GM20000 (cell line): Measurements from ENCODE around the gene MON1A.
"Not testable (repeated sequence)": the region's sequence is repeated elsewhere in the genome, so short reads cannot be mapped to it uniquely, and the experiment has no call there.

Source experiments
- DNase-seq: peaks from one replicate; pipeline ENCODE4 v3.0.0; 2012; ENCODE audit warnings: low spot score
- TF ChIP-seq, protein P1 (sequence below): IDR thresholded peaks from 2 replicates; pipeline ENCODE4 v1.5.1; 2012; ENCODE audit warnings: mild to moderate bottlenecking, control low read depth; ENCODE audit errors: extremely low read depth, missing control alignments

MON1A gene

GRCh38 chr3:49952924-49953323 is 23.3 kb upstream of the MON1A start:
- TF ChIP-seq, protein P1, sequence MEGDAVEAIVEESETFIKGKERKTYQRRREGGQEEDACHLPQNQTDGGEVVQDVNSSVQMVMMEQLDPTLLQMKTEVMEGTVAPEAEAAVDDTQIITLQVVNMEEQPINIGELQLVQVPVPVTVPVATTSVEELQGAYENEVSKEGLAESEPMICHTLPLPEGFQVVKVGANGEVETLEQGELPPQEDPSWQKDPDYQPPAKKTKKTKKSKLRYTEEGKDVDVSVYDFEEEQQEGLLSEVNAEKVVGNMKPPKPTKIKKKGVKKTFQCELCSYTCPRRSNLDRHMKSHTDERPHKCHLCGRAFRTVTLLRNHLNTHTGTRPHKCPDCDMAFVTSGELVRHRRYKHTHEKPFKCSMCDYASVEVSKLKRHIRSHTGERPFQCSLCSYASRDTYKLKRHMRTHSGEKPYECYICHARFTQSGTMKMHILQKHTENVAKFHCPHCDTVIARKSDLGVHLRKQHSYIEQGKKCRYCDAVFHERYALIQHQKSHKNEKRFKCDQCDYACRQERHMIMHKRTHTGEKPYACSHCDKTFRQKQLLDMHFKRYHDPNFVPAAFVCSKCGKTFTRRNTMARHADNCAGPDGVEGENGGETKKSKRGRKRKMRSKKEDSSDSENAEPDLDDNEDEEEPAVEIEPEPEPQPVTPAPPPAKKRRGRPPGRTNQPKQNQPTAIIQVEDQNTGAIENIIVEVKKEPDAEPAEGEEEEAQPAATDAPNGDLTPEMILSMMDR = no peak
- DNase-seq = no peak

- DNase-seq = no peak
- TF ChIP-seq, protein P1 = no peak
Observed at GRCh38 chr3:49942651-49943050, 13.0 kb upstream of the MON1A start.

- DNase-seq = no peak
- TF ChIP-seq, protein P1 = no peak
Observed at GRCh38 chr3:49940667-49941249, 11.1 kb upstream of the MON1A start.

GRCh38 chr3:49939858-49940666 is 10.5 kb upstream of the MON1A start, which contains the start of gene RBM6:
RBM6 (plus strand) TSS chr3:49940150; CDS start chr3:49962642, 22,492 bp downstream.
- peak; percentile 96 for DNase-seq

DNA sequence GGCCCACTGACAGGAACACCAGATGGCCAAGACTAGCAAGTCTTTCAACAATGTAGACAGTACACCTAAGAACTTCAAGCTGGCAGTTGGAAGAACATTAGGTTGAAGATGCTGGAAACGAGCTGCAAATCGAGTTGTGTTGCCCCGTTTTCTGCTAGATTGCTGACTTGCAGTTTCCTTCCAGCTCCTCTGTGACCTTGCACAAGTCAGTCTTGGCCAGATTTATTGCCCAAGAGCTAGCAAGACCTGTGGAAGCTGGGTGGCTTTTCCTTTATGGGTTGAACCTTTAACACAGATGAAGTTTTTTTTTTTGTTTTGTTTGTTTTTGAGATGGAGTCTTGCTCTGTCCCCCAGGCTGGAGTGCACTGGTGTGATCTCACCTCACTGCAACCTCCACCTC is 7.5 kb upstream of the MON1A start:
- DNase-seq = no peak
- TF ChIP-seq, protein P1 = no peak

More at GRCh38 chr3:49939858-49940666, 10.5 kb upstream of the MON1A start, which contains the start of gene RBM6:
- TF ChIP-seq, protein P1 = no peak

DNA sequence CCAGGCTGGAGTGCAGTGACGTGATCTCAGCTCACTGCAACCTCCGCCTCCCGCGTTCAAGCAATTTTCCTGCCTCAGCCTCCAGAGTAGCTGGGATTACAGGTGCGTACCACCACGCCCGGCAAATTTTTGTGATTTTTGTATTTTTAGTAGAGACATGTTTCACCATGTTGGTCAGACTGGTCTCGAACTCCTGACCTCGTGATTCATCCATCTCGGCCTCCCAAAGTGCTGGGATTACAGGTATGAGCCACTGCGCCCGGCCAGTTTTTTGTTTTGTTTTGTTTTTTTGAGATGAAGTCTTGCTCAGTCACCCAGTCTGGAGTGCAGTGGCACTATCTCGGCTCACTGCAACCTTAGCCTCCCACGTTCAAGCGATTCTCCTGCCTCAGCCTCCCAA is 2.7 kb upstream of the MON1A start:
- not testable (repeated sequence) for DNase-seq

DNA sequence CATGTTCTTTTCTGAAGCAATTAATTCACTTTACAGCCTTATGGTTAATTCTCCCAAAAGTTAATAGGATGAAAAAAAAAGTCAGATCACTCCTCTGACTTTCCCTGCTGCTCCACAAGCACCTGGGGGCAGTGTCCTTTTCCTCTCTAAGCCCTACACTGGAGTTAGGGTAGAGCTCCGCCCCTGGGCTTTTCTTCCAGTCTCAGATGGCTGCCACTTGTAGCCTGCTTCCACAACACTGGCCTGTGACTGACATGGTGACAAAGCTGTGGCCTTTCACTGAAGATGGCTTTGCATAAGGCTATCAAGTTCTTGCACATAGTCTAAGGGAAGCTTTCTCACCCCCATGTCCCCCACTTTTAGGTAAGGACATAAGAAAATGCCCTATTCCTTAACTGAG is 1.3 kb upstream of the MON1A start:
- DNase-seq = no peak
- TF ChIP-seq, protein P1 = no peak
